ENCODE data around the gene ERBB4.

DNA sequence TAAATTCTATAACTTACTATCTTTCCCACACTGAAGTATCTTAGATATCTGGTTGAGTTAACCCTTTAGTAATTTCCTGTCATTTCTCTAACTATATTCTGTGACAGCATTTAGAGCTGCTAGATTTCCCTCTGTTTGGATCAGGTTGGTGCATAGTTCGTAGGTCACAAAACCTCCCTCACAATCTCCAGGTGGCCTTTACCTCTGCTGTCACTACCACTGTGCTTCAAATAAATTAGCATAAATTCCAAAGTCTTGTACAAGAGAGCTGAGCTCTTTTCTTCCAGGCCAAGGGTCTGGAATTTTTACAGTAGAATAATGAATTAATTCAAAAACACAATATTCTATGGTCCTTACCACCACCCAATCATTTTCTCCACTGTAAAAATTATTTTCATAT lies 739.7 kb downstream of the ERBB4 start:
- TF ChIP-seq, protein P1, sequence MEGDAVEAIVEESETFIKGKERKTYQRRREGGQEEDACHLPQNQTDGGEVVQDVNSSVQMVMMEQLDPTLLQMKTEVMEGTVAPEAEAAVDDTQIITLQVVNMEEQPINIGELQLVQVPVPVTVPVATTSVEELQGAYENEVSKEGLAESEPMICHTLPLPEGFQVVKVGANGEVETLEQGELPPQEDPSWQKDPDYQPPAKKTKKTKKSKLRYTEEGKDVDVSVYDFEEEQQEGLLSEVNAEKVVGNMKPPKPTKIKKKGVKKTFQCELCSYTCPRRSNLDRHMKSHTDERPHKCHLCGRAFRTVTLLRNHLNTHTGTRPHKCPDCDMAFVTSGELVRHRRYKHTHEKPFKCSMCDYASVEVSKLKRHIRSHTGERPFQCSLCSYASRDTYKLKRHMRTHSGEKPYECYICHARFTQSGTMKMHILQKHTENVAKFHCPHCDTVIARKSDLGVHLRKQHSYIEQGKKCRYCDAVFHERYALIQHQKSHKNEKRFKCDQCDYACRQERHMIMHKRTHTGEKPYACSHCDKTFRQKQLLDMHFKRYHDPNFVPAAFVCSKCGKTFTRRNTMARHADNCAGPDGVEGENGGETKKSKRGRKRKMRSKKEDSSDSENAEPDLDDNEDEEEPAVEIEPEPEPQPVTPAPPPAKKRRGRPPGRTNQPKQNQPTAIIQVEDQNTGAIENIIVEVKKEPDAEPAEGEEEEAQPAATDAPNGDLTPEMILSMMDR (IDR thresholded peaks at IDR 0.05), result no peak
- TF ChIP-seq POLR2A (IDR thresholded peaks at IDR 0.05), result no peak

All from Peyer's patch (tissue), 4 donors.